ENCODE measurements around the gene TTLL11.

DNA sequence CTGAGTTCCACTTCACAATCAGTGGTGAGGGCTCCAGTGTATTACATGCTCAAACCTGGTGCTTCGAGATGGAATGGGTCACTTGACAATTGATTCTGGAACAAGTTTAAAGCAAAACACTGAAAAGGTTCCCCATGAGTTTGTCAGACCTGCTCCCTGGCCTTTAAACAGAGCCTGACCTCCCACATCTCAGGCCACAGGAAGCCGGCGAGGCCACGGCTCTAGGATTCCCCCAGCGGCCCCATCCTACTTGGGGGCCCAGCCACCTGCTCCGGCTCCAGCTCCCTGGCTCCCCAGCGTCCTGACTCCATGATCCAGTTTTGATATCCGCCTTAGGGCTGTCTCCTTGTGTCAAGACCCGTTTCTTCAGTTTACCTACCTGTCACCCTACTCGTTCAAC lies 62.0 kb downstream of the TTLL11 start:
- TF ChIP-seq POLR2A (IDR thresholded peaks at IDR 0.05) (no peak), CTCF (IDR thresholded peaks at IDR 0.05) (no peak)
